Mesendoderm (in vitro differentiated cells): Measurements from ENCODE around the gene RBBP8NL.

Source experiments
- DNase-seq: peaks from one replicate; pipeline ENCODE4 v3.0.0; 2013
- H2AK5ac ChIP-seq: 2 replicates; pipeline ENCODE4 v1.6.1; 2013; ENCODE audit warnings: low read length, inconsistent platforms
- H2BK120ac ChIP-seq: 2 replicates; pipeline ENCODE4 v1.6.1; 2013; ENCODE audit warnings: low read depth, mild to moderate bottlenecking, low read length, moderate library complexity, mixed read lengths
- H2BK15ac ChIP-seq: replicated peaks from 2 replicates; pipeline ENCODE4 v1.6.1; 2013; ENCODE audit warnings: low read depth, mild to moderate bottlenecking, moderate library complexity
- H2BK5ac ChIP-seq: 2 replicates; pipeline ENCODE4 v1.6.1; 2013; ENCODE audit warnings: low read length, inconsistent platforms
- H3K18ac ChIP-seq: 2 replicates; pipeline ENCODE4 v1.6.1; 2013; ENCODE audit warnings: mild to moderate bottlenecking, low read length, mixed read lengths
- H3K23ac ChIP-seq: one replicate; pipeline ENCODE4 v1.6.1; 2013; ENCODE audit warnings: low read length
- H3K27ac ChIP-seq: 2 replicates; pipeline ENCODE4 v1.5.1; 2013; ENCODE audit warnings: low read depth, mild to moderate bottlenecking, inconsistent platforms, low read length, moderate library complexity
- H3K27me3 ChIP-seq: 2 replicates; pipeline ENCODE4 v1.6.1; 2013; ENCODE audit warnings: low read length, control low read depth, mild to moderate bottlenecking, inconsistent platforms; ENCODE audit not compliant: insufficient read depth, poor library complexity
- H3K36me3 ChIP-seq: 2 replicates; pipeline ENCODE4 v1.6.1; 2013; ENCODE audit warnings: low read length, inconsistent platforms; ENCODE audit not compliant: control insufficient read depth, insufficient read depth
- H3K4ac ChIP-seq: one replicate; pipeline ENCODE4 v1.6.1; 2013; ENCODE audit warnings: low read depth, mild to moderate bottlenecking, low read length, moderate library complexity
- H3K4me1 ChIP-seq: 2 replicates; pipeline ENCODE4 v1.6.1; 2013; ENCODE audit warnings: low read depth, low read length, inconsistent platforms; ENCODE audit not compliant: control insufficient read depth
- H3K4me2 ChIP-seq: 2 replicates; pipeline ENCODE4 v1.6.1; 2013; ENCODE audit warnings: low read length
- H3K4me3 ChIP-seq: 2 replicates; pipeline ENCODE4 v1.5.1; 2013; ENCODE audit warnings: mild to moderate bottlenecking, low read length
- H3K56ac ChIP-seq: one replicate; pipeline ENCODE4 v1.6.1; 2013; ENCODE audit warnings: low read length
- H3K79me1 ChIP-seq: 2 replicates; pipeline ENCODE4 v1.6.1; 2013; ENCODE audit warnings: low read length, inconsistent platforms
- H3K79me2 ChIP-seq: 2 replicates; pipeline ENCODE4 v1.6.1; 2013; ENCODE audit warnings: mild to moderate bottlenecking, low read length; ENCODE audit not compliant: control insufficient read depth, insufficient read depth
- H3K9ac ChIP-seq: 2 replicates; pipeline ENCODE4 v1.6.1; 2013; ENCODE audit warnings: low read length, inconsistent platforms
- H4K5ac ChIP-seq: one replicate; pipeline ENCODE4 v1.6.1; 2013; ENCODE audit warnings: low read length
- H4K8ac ChIP-seq: one replicate; pipeline ENCODE4 v1.6.1; 2013; ENCODE audit warnings: low read depth, mild to moderate bottlenecking, control low read depth, low read length, moderate library complexity
- WGBS: extraction: QIAGEN DNeasy Blood & Tissue Kit; methylation state at CpG from one replicate; pipeline ENCODE4 v1.1.7; 2013; ENCODE audit warnings: low lambda C conversion rate, missing lambda C conversion rate; ENCODE audit not compliant: insufficient coverage; ENCODE audit errors: extremely low coverage; 5-methylcytosine and 5-hydroxymethylcytosine counted together

RBBP8NL gene

GRCh38 chr20:62445553-62446340 lies 18.4 kb upstream of the RBBP8NL start:
- no peak overlapping the region for H4K8ac ChIP-seq
- no peak overlapping the region for H3K56ac ChIP-seq
- H3K4me3 ChIP-seq: no peak overlapping the region
- H3K79me1 ChIP-seq: no peaks in the 10 kb centered on the region
- no peak overlapping the region for H2BK120ac ChIP-seq
- H3K4ac ChIP-seq: no peak overlapping the region
- no peaks in the 10 kb centered on the region for H3K4me1 ChIP-seq
- H3K18ac ChIP-seq: no peak overlapping the region
- no peaks in the 10 kb centered on the region for H3K79me2 ChIP-seq
- no peak overlapping the region for H2AK5ac ChIP-seq
- no peak overlapping the region for H2BK5ac ChIP-seq
- no peak overlapping the region for H3K23ac ChIP-seq
- no peak overlapping the region for H3K9ac ChIP-seq
- no peak for DNase-seq
- H3K27ac ChIP-seq: no peak overlapping the region
- no peak overlapping the region for H2BK15ac ChIP-seq
- WGBS: no CpG with 5 or more reads among the region's 36 CpGs
- H3K36me3 ChIP-seq: no peaks in the 10 kb centered on the region
- H3K4me2 ChIP-seq: no peak overlapping the region
- H3K27me3 ChIP-seq: no peaks in the 10 kb centered on the region
- no peak overlapping the region for H4K5ac ChIP-seq

- Histone ChIP-seq H2BK5ac (no peak overlapping the region), H3K9ac (no peak overlapping the region), H3K27me3 (no peaks in the 10 kb centered on the region), H4K8ac (no peak overlapping the region), H3K4ac (no peak overlapping the region), H2BK15ac (no peak overlapping the region), H3K4me3 (no peak overlapping the region), H3K36me3 (no peaks in the 10 kb centered on the region), H3K79me2 (no peaks in the 10 kb centered on the region), H3K27ac (no peak overlapping the region), H2BK120ac (no peak overlapping the region), H3K23ac (no peak overlapping the region), H3K4me2 (no peak overlapping the region), H3K18ac (no peak overlapping the region), H3K79me1 (no peaks in the 10 kb centered on the region), H4K5ac (no peak overlapping the region), H3K56ac (no peak overlapping the region), H2AK5ac (no peak overlapping the region), H3K4me1 (no peaks in the 10 kb centered on the region)
- no CpG with 5 or more reads among the region's 6 CpGs for WGBS
- DNase-seq: no peak
Observed at GRCh38 chr20:62444286-62444685, 16.9 kb upstream of the RBBP8NL start.

GRCh38 chr20:62441987-62442539 lies 14.7 kb upstream of the RBBP8NL start:
- no CpG with 5 or more reads among the region's 16 CpGs for WGBS

GRCh38 chr20:62439218-62439617 lies 11.9 kb upstream of the RBBP8NL start:
- H4K5ac ChIP-seq: no peak overlapping the region
- no peak overlapping the region for H3K4ac ChIP-seq
- H3K23ac ChIP-seq: no peak overlapping the region
- no peak overlapping the region for H3K4me3 ChIP-seq
- no peak overlapping the region for H2BK120ac ChIP-seq
- H3K56ac ChIP-seq: no peak overlapping the region
- no peak overlapping the region for H2BK15ac ChIP-seq
- no peak overlapping the region for H4K8ac ChIP-seq
- H3K9ac ChIP-seq: no peak overlapping the region
- no peaks in the 10 kb centered on the region for H3K79me2 ChIP-seq
- no peaks in the 10 kb centered on the region for H3K4me1 ChIP-seq
- no peak overlapping the region for H3K4me2 ChIP-seq
- no peaks in the 10 kb centered on the region for H3K36me3 ChIP-seq
- H3K27me3 ChIP-seq: no peaks in the 10 kb centered on the region
- no peak overlapping the region for H3K27ac ChIP-seq
- no CpG with 5 or more reads among the region's 5 CpGs for WGBS
- H2BK5ac ChIP-seq: no peak overlapping the region
- H2AK5ac ChIP-seq: no peak overlapping the region
- no peak for DNase-seq
- no peaks in the 10 kb centered on the region for H3K79me1 ChIP-seq
- no peak overlapping the region for H3K18ac ChIP-seq

More at GRCh38 chr20:62441987-62442539, 14.7 kb upstream of the RBBP8NL start:
- no peak overlapping the region for H3K23ac ChIP-seq
- H3K27ac ChIP-seq: no peak overlapping the region
- no peak overlapping the region for H3K18ac ChIP-seq
- no peak overlapping the region for H2BK120ac ChIP-seq
- no peak overlapping the region for H2BK15ac ChIP-seq
- H4K5ac ChIP-seq: no peak overlapping the region
- no peak overlapping the region for H3K4me3 ChIP-seq
- H3K4me1 ChIP-seq: no peaks in the 10 kb centered on the region
- peak overlapping the region; percentile 34 for H3K56ac ChIP-seq
- no peak for DNase-seq
- H3K27me3 ChIP-seq: no peaks in the 10 kb centered on the region
- no peak overlapping the region for H2BK5ac ChIP-seq
- no peaks in the 10 kb centered on the region for H3K79me2 ChIP-seq
- no peak overlapping the region for H4K8ac ChIP-seq
- no peak overlapping the region for H3K9ac ChIP-seq
- no peak overlapping the region for H3K4me2 ChIP-seq
- H3K79me1 ChIP-seq: no peaks in the 10 kb centered on the region
- no peak overlapping the region for H3K4ac ChIP-seq
- no peaks in the 10 kb centered on the region for H3K36me3 ChIP-seq
- no peak overlapping the region for H2AK5ac ChIP-seq

- Histone ChIP-seq H3K23ac (no peak overlapping the region), H3K27ac (no peak overlapping the region), H3K4me2 (no peak overlapping the region), H3K79me1 (no peaks in the 10 kb centered on the region), H2BK5ac (no peak overlapping the region), H3K9ac (no peak overlapping the region), H4K8ac (no peak overlapping the region), H3K79me2 (no peaks in the 10 kb centered on the region), H3K4me1 (no peaks in the 10 kb centered on the region), H3K56ac (no peak overlapping the region), H3K4me3 (no peak overlapping the region), H2BK120ac (no peak overlapping the region), H2BK15ac (no peak overlapping the region), H3K4ac (no peak overlapping the region), H3K18ac (no peak overlapping the region), H3K36me3 (no peaks in the 10 kb centered on the region), H3K27me3 (no peaks in the 10 kb centered on the region), H2AK5ac (no peak overlapping the region), H4K5ac (no peak overlapping the region)
- WGBS: no CpG with 5 or more reads among the region's 24 CpGs
- DNase-seq: no peak
Observed at GRCh38 chr20:62437927-62438326, 10.6 kb upstream of the RBBP8NL start.
